Measurements from ENCODE around the gene PIEZO1.

GRCh38 chr16:88742896-88743605 is 42.0 kb downstream of the PIEZO1 start:
- no peak for TF ChIP-seq EZH2 (IDR thresholded peaks at IDR 0.05; ENCODE audit: borderline replicate concordance, low read depth, low read length, severe bottlenecking)
- no peak for TF ChIP-seq POLR2A (IDR thresholded peaks at IDR 0.05; ENCODE audit: low read depth, low read length)
- no peak for TF ChIP-seq CTCF (IDR thresholded peaks at IDR 0.05; ENCODE audit: extremely low read depth in 1 of 2, insufficient read depth in 1 of 2, low read depth in 1 of 2, low read length in 2 of 2)
- no peak for TF ChIP-seq POLR2AphosphoS5 (IDR thresholded peaks at IDR 0.05; ENCODE audit: insufficient read depth, low read depth, low read length)
